Measurements from ENCODE around the gene RIMKLB.
"Not testable (repeated sequence)": the region's sequence is repeated elsewhere in the genome, so short reads cannot be mapped to it uniquely, and the experiment has no call there.

- TF ChIP-seq SNAI2 (CRISPR knock-in tag; IDR thresholded peaks at IDR 0.05); ZFP30 (CRISPR knock-in tag; IDR thresholded peaks at IDR 0.05); ZFP3 (CRISPR knock-in tag; IDR thresholded peaks at IDR 0.05); PATZ1 (CRISPR knock-in tag; IDR thresholded peaks at IDR 0.05; ENCODE audit: borderline replicate concordance); ARNTL (CRISPR knock-in tag; IDR thresholded peaks at IDR 0.05; ENCODE audit: borderline replicate concordance, low read depth); RARB (CRISPR knock-in tag; IDR thresholded peaks at IDR 0.05): not testable (repeated sequence)
- TF ChIP-seq, protein P1, sequence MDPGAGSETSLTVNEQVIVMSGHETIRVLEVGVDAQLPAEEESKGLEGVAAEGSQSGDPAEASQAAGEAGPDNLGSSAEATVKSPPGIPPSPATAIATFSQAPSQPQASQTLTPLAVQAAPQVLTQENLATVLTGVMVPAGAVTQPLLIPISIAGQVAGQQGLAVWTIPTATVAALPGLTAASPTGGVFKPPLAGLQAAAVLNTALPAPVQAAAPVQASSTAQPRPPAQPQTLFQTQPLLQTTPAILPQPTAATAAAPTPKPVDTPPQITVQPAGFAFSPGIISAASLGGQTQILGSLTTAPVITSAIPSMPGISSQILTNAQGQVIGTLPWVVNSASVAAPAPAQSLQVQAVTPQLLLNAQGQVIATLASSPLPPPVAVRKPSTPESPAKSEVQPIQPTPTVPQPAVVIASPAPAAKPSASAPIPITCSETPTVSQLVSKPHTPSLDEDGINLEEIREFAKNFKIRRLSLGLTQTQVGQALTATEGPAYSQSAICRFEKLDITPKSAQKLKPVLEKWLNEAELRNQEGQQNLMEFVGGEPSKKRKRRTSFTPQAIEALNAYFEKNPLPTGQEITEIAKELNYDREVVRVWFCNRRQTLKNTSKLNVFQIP (CRISPR knock-in tag; IDR thresholded peaks at IDR 0.05; ENCODE audit: borderline replicate concordance, low read depth) = not testable (repeated sequence)
These were observed 123.1 kb downstream of the RIMKLB start for GRCh38 chr12:8820676-8821407.
